Astrocyte (in vitro differentiated cells and primary cell): ENCODE data around the gene COMMD1.

Experiments used
- EZH2 ChIP-seq: IDR thresholded peaks from 2 replicates; pipeline ENCODE4 v1.6.1; 2012; ENCODE audit warnings: mild to moderate bottlenecking, low read length, inconsistent platforms; ENCODE audit not compliant: insufficient read depth
- TF ChIP-seq, protein P1 (sequence below): IDR thresholded peaks from 2 replicates; pipeline ENCODE4 v1.5.1; 2011; ENCODE audit warnings: low read depth, mild to moderate bottlenecking, inconsistent platforms, low read length, moderate library complexity; ENCODE audit not compliant: insufficient read depth

DNA sequence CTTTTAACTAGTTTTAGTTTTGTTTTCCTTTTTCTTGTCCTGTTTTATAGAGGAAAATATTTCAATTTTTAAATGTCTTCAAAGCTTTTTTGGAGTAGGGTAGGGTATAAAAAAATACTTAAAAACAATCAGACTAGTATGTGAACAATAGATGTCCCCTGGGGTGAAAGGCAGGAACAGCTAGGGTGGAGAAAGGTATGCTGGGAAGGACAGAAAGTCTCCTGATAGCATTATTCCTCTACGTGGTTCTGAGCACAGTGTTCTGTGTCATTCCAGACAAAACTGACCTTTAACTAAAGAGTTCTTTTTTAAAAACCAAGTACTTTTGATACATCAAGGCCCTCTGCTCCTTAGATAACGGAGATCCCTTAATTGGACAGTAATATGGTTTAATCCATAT, 258.4 kb downstream of the COMMD1 start:
- TF ChIP-seq, protein P1, sequence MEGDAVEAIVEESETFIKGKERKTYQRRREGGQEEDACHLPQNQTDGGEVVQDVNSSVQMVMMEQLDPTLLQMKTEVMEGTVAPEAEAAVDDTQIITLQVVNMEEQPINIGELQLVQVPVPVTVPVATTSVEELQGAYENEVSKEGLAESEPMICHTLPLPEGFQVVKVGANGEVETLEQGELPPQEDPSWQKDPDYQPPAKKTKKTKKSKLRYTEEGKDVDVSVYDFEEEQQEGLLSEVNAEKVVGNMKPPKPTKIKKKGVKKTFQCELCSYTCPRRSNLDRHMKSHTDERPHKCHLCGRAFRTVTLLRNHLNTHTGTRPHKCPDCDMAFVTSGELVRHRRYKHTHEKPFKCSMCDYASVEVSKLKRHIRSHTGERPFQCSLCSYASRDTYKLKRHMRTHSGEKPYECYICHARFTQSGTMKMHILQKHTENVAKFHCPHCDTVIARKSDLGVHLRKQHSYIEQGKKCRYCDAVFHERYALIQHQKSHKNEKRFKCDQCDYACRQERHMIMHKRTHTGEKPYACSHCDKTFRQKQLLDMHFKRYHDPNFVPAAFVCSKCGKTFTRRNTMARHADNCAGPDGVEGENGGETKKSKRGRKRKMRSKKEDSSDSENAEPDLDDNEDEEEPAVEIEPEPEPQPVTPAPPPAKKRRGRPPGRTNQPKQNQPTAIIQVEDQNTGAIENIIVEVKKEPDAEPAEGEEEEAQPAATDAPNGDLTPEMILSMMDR, result no peak
- TF ChIP-seq EZH2, result no peak
